Stimulated activated CD4-positive, alpha-beta T cell treated with anti-CD3 and anti-CD28 coated beads, Interleukin-15, amount 100 ng/mL, for 1 hour (primary cell): ENCODE results near the gene FLG.
"Not testable (repeated sequence)": the region's sequence is repeated elsewhere in the genome, so short reads cannot be mapped to it uniquely, and the experiment has no call there.

ENCODE experiments used
- DNase-seq, 2 donors: peaks; one replicate each; pipeline ENCODE4 v3.0.0-alpha.2; 2020; ENCODE audit warnings: low read depth in 1 of 2, low spot score in 1 of 2

The FLG gene

DNA sequence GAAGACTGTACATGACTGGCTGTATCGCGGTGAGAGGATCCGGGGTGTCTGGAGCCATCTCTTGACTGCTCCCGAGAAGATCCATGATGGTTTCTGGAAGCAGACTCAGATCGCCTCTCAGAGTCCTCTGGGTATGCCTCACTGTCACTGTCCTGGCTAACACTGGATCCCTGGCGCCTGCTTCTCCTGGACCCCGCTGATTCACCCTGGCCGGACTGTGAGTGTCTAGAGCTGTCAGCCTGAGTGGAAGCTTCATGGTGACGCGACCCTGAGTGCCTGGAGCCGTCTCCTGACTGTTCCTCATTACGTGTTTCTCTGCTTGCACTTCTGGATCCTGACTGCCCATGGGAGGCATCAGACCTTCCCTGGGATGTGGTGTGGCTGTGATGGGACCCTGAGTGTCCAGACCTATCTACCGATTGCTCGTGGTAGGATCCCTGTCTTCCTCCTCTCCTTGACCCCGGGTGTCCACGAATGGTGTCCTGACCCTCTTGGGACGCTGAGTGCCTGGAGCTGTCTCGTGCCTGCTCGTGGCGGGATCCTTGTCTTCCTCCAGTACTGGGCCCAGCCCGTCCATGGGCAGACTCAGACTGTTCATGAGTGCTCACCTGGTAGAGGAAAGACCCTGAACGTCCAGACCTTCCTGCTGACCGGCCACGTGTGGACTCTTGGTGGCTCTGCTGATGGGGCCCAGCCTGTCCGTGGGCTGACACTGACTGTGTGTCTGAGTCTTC lies 21.7 kb downstream of the FLG start:
- DNase-seq = not testable (repeated sequence)

DNA sequence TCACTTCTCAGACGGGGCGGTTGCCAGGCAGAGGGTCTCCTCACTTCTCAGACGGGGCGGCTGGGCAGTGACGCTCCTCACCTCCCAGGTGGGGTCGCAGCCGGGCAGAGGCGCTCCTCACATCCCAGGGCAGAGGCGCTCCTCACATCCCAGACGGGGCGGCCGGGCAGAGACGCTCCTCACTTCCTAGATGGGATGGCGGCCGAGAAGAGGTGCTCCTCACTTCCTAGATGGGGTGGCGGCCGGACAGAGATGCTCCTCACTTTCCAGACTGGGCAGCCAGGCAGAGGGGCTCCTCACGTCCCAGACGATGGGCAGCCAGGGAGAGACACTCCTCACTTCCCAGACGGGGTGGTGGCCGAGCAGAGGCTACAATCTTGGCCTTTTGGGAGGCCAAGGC lies 68.6 kb downstream of the FLG start:
- not testable (repeated sequence) for DNase-seq
